WTC11 (cell line): Measurements from ENCODE around the gene UGT2B11. TPM values are rescaled to one million over a fixed set of nuclear protein-coding genes. Genes with fewer than 3 reads are reported as not detected.

ENCODE experiments used
- PRDM15 ChIP-seq: sonication (generic); formaldehyde crosslinking; IDR thresholded peaks from 2 replicates; pipeline ENCODE4 v1.8.0; 2022; ENCODE audit warnings: missing genetic modification reagents
- total RNA-seq: library from RNA; stranded (reverse); gene quantifications from 3 replicates; pipeline ENCODE4 v1.2.3, GENCODE V29; 2021

The UGT2B11 gene
- total RNA-seq, 1 experiment from 2014 or later: not detected

- TF ChIP-seq PRDM15: no peak
Measured at GRCh38 chr4:69154021-69154420, 60.5 kb downstream of the UGT2B11 start (continued).

Other genes starting within 250 kb of the UGT2B11 start
- 0.11 TPM in 1 of 3 replicates, not detected in the others for gene UGT2B7, start 118.3 kb downstream of the UGT2B11 start, total RNA-seq
- gene UGT2B28, start 65.7 kb upstream of the UGT2B11 start, total RNA-seq: not detected in 3 replicates